BLaER1 treated with 17β-estradiol and CSF1 and Interleukin-3, amounts not matched to agents 10 nM and 100 nM (cell line): ENCODE results near the gene STRN.

Source experiments
- H3K27ac ChIP-seq, 11 experiments: shearing (Covaris generic); formaldehyde crosslinking; 2 replicates each; pipeline ENCODE4 v1.8.1; 2022
- H3K27me3 ChIP-seq, 11 experiments: shearing (Covaris generic); formaldehyde crosslinking; 2 replicates each; pipeline ENCODE4 v1.8.1; 2022
- H3K36me3 ChIP-seq, 11 experiments: shearing (Covaris generic); formaldehyde crosslinking; 2 replicates each; pipeline ENCODE4 v1.8.1; 2022
- H3K4me1 ChIP-seq, 10 experiments: shearing (Covaris generic); formaldehyde crosslinking; 2 replicates each; pipeline ENCODE4 v1.8.1; 2022
- H3K4me2 ChIP-seq, 11 experiments: shearing (Covaris generic); formaldehyde crosslinking; 2 replicates each; pipeline ENCODE4 v1.8.1; 2022
- H3K4me3 ChIP-seq, 10 experiments: shearing (Covaris generic); formaldehyde crosslinking; 2 replicates each; pipeline ENCODE4 v1.8.1; 2022
- H3K9ac ChIP-seq, 11 experiments: shearing (Covaris generic); formaldehyde crosslinking; 2 replicates each; pipeline ENCODE4 v1.8.1; 2022
- H3K9me3 ChIP-seq, 11 experiments: shearing (Covaris generic); formaldehyde crosslinking; replicated peaks in 1 of 11; 2 replicates each; pipeline ENCODE4 v1.8.1; 2022
- H4K20me1 ChIP-seq, 11 experiments: shearing (Covaris generic); formaldehyde crosslinking; 2 replicates each; pipeline ENCODE4 v1.8.1; 2022
- Cebpa-rat ChIP-seq, 11 experiments: shearing (Covaris generic); IDR thresholded peaks; 2 replicates each; pipeline ENCODE4 v1.8.1; 2022

The STRN gene

GRCh38 chr2:36921984-36922383 is 44.4 kb downstream of the STRN start:
- no peaks in the 10 kb centered on the region for H3K9me3 ChIP-seq
- peaks cover 0 to 38% (median 0%) of the 10 kb centered on the region in 11 experiments; a peak in 5 of 22 replicates for H4K20me1 ChIP-seq
- peaks cover 6 to 31% (median 9%) of the 10 kb centered on the region in 11 experiments; a peak in 17 of 22 replicates for H3K36me3 ChIP-seq
- no peaks in the 10 kb centered on the region for H3K27me3 ChIP-seq
- H3K9ac ChIP-seq: no peak overlapping the region
- H3K4me1 ChIP-seq: peaks cover 0 to 23% (median 9%) of the 10 kb centered on the region in 10 experiments; a peak in 11 of 20 replicates
- no peak overlapping the region for H3K27ac ChIP-seq
- TF ChIP-seq Cebpa-rat (IDR thresholded peaks at IDR 0.05): no peak
- no peak overlapping the region for H3K4me2 ChIP-seq
- no peak overlapping the region for H3K4me3 ChIP-seq

- TF ChIP-seq Cebpa-rat (IDR thresholded peaks at IDR 0.05): no peak
- Histone ChIP-seq H3K4me2 (no peak overlapping the region), H3K27ac (no peak overlapping the region), H3K9ac (no peak overlapping the region), H3K9me3 (no peaks in the 10 kb centered on the region), H3K4me3 (no peak overlapping the region), H3K36me3 (peaks cover 4 to 25% (median 13%) of the 10 kb centered on the region in 11 experiments; a peak in 13 of 22 replicates), H3K27me3 (no peaks in the 10 kb centered on the region), H3K4me1 (peaks cover 0 to 34% (median 3%) of the 10 kb centered on the region in 10 experiments; a peak in 10 of 20 replicates), H4K20me1 (peaks cover 0 to 32% (median 0%) of the 10 kb centered on the region in 11 experiments; a peak in 5 of 22 replicates)
Measured at GRCh38 chr2:36919041-36919837, 47.1 kb downstream of the STRN start.

GRCh38 chr2:36918307-36918706 is 48.0 kb downstream of the STRN start:
- TF ChIP-seq Cebpa-rat (IDR thresholded peaks at IDR 0.05): no peak
- H3K4me3 ChIP-seq: no peak overlapping the region
- H3K9me3 ChIP-seq: no peaks in the 10 kb centered on the region
- H3K36me3 ChIP-seq: peaks cover 6 to 27% (median 18%) of the 10 kb centered on the region in 11 experiments; a peak in 19 of 22 replicates
- no peaks in the 10 kb centered on the region for H3K27me3 ChIP-seq
- no peak overlapping the region for H3K9ac ChIP-seq
- peaks cover 0 to 32% (median 0%) of the 10 kb centered on the region in 11 experiments; a peak in 5 of 22 replicates for H4K20me1 ChIP-seq
- H3K4me1 ChIP-seq: peaks cover 0 to 36% (median 3%) of the 10 kb centered on the region in 10 experiments; a peak in 10 of 20 replicates
- H3K4me2 ChIP-seq: no peak overlapping the region
- no peak overlapping the region for H3K27ac ChIP-seq

- TF ChIP-seq Cebpa-rat (IDR thresholded peaks at IDR 0.05): no peak
- Histone ChIP-seq H3K9me3 (no peaks in the 10 kb centered on the region), H3K27me3 (no peaks in the 10 kb centered on the region), H3K9ac (no peak overlapping the region), H3K4me2 (peak overlapping the region in 5 of 11 experiments; percentile 3 to 78 (median 56); a peak in 6 of 22 replicates), H4K20me1 (peaks cover 0 to 24% (median 0%) of the 10 kb centered on the region in 11 experiments; a peak in 6 of 22 replicates), H3K4me1 (peaks cover 0 to 35% (median 3%) of the 10 kb centered on the region in 10 experiments; a peak in 10 of 20 replicates), H3K27ac (peak overlapping the region in 1 of 11 experiments; percentile 4; a peak in 2 of 22 replicates), H3K4me3 (no peak overlapping the region), H3K36me3 (peaks cover 18 to 37% (median 29%) of the 10 kb centered on the region in 11 experiments; a peak in 21 of 22 replicates)
Measured at GRCh38 chr2:36915627-36916026, 50.7 kb downstream of the STRN start.

- H3K9me3 ChIP-seq: no peaks in the 10 kb centered on the region
- H3K4me3 ChIP-seq: no peak overlapping the region
- no peak for TF ChIP-seq Cebpa-rat (IDR thresholded peaks at IDR 0.05)
- H4K20me1 ChIP-seq: peaks cover 0 to 12% (median 0%) of the 10 kb centered on the region in 11 experiments; a peak in 4 of 22 replicates
- no peak overlapping the region for H3K9ac ChIP-seq
- peaks cover 0 to 29% (median 3%) of the 10 kb centered on the region in 10 experiments; a peak in 10 of 20 replicates for H3K4me1 ChIP-seq
- H3K27ac ChIP-seq: no peak overlapping the region
- peak overlapping the region in 2 of 11 experiments; percentile 17 to 25; a peak in 3 of 22 replicates for H3K4me2 ChIP-seq
- peaks cover 28 to 58% (median 34%) of the 10 kb centered on the region in 11 experiments; a peak in 21 of 22 replicates for H3K36me3 ChIP-seq
- no peaks in the 10 kb centered on the region for H3K27me3 ChIP-seq
Measured at GRCh38 chr2:36912695-36913094, 53.6 kb downstream of the STRN start.

- Histone ChIP-seq H3K9ac (no peak overlapping the region), H3K4me3 (no peak overlapping the region), H3K27ac (no peak overlapping the region), H3K27me3 (no peaks in the 10 kb centered on the region), H3K4me2 (no peak overlapping the region), H4K20me1 (peaks cover 0 to 19% (median 0%) of the 10 kb centered on the region in 11 experiments; a peak in 5 of 22 replicates), H3K9me3 (no peaks in the 10 kb centered on the region), H3K36me3 (peaks cover 41 to 74% (median 48%) of the 10 kb centered on the region in 11 experiments), H3K4me1 (peaks cover 0 to 20% (median 3%) of the 10 kb centered on the region in 10 experiments; a peak in 10 of 20 replicates)
- TF ChIP-seq Cebpa-rat (IDR thresholded peaks at IDR 0.05): no peak
Measured at GRCh38 chr2:36911012-36911411, 55.3 kb downstream of the STRN start.

- peaks cover 26 to 81% (median 45%) of the 10 kb centered on the region in 11 experiments; a peak in 21 of 22 replicates for H3K36me3 ChIP-seq
- peaks cover 0 to 19% (median 0%) of the 10 kb centered on the region in 11 experiments; a peak in 5 of 22 replicates for H4K20me1 ChIP-seq
- TF ChIP-seq Cebpa-rat (IDR thresholded peaks at IDR 0.05): no peak
- H3K4me2 ChIP-seq: no peak overlapping the region
- no peak overlapping the region for H3K4me3 ChIP-seq
- no peak overlapping the region for H3K9ac ChIP-seq
- no peaks in the 10 kb centered on the region for H3K9me3 ChIP-seq
- H3K27ac ChIP-seq: no peak overlapping the region
- H3K27me3 ChIP-seq: no peaks in the 10 kb centered on the region
- no peaks in the 10 kb centered on the region for H3K4me1 ChIP-seq
Measured at GRCh38 chr2:36906277-36906676, 60.1 kb downstream of the STRN start.

GRCh38 chr2:36904636-36905035 is 61.7 kb downstream of the STRN start:
- no peak for TF ChIP-seq Cebpa-rat (IDR thresholded peaks at IDR 0.05)
- Histone ChIP-seq H3K27ac (no peak overlapping the region), H3K4me3 (no peak overlapping the region)

More at GRCh38 chr2:36904636-36905035, 61.7 kb downstream of the STRN start:
- no peaks in the 10 kb centered on the region for H3K4me1 ChIP-seq
- no peaks in the 10 kb centered on the region for H3K9me3 ChIP-seq
- H3K9ac ChIP-seq: no peak overlapping the region
- H3K4me2 ChIP-seq: no peak overlapping the region
- peaks cover 34 to 94% (median 59%) of the 10 kb centered on the region in 11 experiments for H3K36me3 ChIP-seq
- H4K20me1 ChIP-seq: peaks cover 0 to 18% (median 0%) of the 10 kb centered on the region in 11 experiments; a peak in 4 of 22 replicates
- no peaks in the 10 kb centered on the region for H3K27me3 ChIP-seq
